ENCODE measurements around the gene SEC31A.

The SEC31A gene

DNA sequence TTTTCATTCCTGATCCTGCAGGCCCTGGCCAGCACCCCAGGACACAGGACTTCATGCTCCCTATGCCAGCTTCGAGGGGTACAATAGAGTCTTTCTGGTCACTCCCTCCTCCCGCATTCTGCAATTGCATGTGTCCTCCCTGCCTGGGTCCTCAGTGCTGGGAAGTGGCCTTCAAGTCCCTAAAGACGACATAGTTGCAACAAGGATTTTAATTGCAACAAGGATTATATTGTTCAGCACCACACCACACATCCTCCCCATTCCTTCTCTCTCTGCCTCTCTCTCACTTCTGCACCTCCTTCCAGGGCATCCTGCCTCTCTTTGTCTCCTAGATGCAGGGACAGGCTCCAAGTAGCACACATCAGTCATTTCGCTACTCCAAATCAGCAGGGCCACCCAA lies 117.9 kb downstream of the SEC31A start:
- DNase-seq (ENCODE audit: low read depth in 2 of 2) = no peak

DNA sequence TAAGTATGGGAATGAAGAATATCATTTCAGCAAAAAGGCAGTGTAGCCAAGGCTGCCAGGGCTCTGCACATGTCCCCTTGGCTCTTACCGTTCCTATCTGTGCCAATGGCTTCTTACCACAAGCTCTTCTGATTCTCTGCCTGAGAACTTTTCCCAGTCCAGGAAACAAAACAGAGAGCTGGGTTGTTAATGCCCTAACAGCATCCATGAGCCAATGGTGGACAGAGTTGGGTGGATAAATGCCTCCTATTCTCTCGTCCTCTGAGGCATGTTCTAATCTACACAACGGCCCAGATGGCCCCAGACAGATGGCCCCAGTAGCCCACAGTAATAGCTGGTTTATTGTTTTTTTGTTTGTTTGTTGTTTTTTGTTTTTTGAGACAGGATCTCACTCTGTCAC lies 120.3 kb downstream of the SEC31A start:
- DNase-seq (ENCODE audit: low read depth in 2 of 2) = no peak

Measured in stimulated activated CD8-positive, alpha-beta memory T cell treated with anti-CD3 and anti-CD28 coated beads, Interleukin-7, amount 100 ng/mL, for 1 hour (primary cell).